Natural killer cell treated with Interleukin-12 subunit alpha and Interleukin-12 subunit beta and Interleukin-15 and Interleukin-18, amount 100 ng/mL, for 72 hours (primary cell): ENCODE data around the gene C2CD2. TPM values are rescaled to one million over a fixed set of nuclear protein-coding genes. Genes with fewer than 3 reads are reported as not detected.
"Not testable (repeated sequence)": the region's sequence is repeated elsewhere in the genome, so short reads cannot be mapped to it uniquely, and the experiment has no call there.

Experiments used
- ATAC-seq, 2 donors: fragments of 150-1000 bp; cut with Tn5 transposase in 1 of 2; sonication (Bioruptor Pico), chemical (Tn5 transposase) in 1 of 2; 2 replicates each; pipeline ENCODE4 v1.10.0; 2021
- DNase-seq: peaks from one replicate; pipeline ENCODE4 v3.0.0; 2022; ENCODE audit warnings: low spot score
- H3K27ac Mint-ChIP-seq, 2 donors: 1 replicate in 1 of 2; 2 replicates in 1 of 2; pipeline ENCODE4 v1.8.0; 2022; ENCODE audit warnings: mixed read lengths in 2 of 2, mild to moderate bottlenecking in 1 of 2, moderate library complexity in 1 of 2
- H3K27me3 Mint-ChIP-seq, 2 donors: 1 replicate in 1 of 2; 2 replicates in 1 of 2; pipeline ENCODE4 v1.8.0; 2022; ENCODE audit warnings: mixed read lengths in 2 of 2
- H3K36me3 Mint-ChIP-seq: one replicate; pipeline ENCODE4 v1.8.0; 2022; ENCODE audit warnings: mixed read lengths
- H3K4me1 Mint-ChIP-seq, 2 donors: 1 replicate in 1 of 2; 2 replicates in 1 of 2; pipeline ENCODE4 v1.8.0; 2022; ENCODE audit warnings: low read depth in 2 of 2, mixed read lengths in 2 of 2, mild to moderate bottlenecking in 1 of 2
- H3K4me3 Mint-ChIP-seq: one replicate; pipeline ENCODE4 v1.8.0; 2022; ENCODE audit warnings: mixed read lengths
- H3K9me3 Mint-ChIP-seq: 2 replicates; pipeline ENCODE4 v1.8.0; 2022; ENCODE audit warnings: mixed read lengths
- total RNA-seq, 2 donors: library from RNA; stranded (reverse); gene quantifications; one replicate each; pipeline ENCODE4 v1.2.3, GENCODE V29; 2022

Gene C2CD2
- total RNA-seq, 2 donors from 2014 or later = 1.4 to 2.2 TPM

GRCh38 chr21:41970751-41971653, 17.2 kb upstream of the C2CD2 start:
- peak; percentile 51 for DNase-seq
- no peaks in the 10 kb centered on the region for H3K27me3 Mint-ChIP-seq
- H3K4me1 Mint-ChIP-seq = no peaks in the 10 kb centered on the region
- no peak for ATAC-seq
- no peak overlapping the region for H3K27ac Mint-ChIP-seq
- H3K4me3 Mint-ChIP-seq = no peak overlapping the region
- H3K36me3 Mint-ChIP-seq = no peaks in the 10 kb centered on the region
- H3K9me3 Mint-ChIP-seq = no peaks in the 10 kb centered on the region

GRCh38 chr21:41970106-41970391, 16.2 kb upstream of the C2CD2 start:
- Mint-ChIP-seq H3K4me1 (no peaks in the 10 kb centered on the region), H3K36me3 (no peaks in the 10 kb centered on the region), H3K27ac (no peak overlapping the region), H3K4me3 (no peak overlapping the region), H3K27me3 (peaks cover 0 to 6% of the 10 kb centered on the region in 2 donors), H3K9me3 (no peaks in the 10 kb centered on the region)
- DNase-seq (no peak), ATAC-seq (no peak)

GRCh38 chr21:41967708-41968107, 13.9 kb upstream of the C2CD2 start:
- DNase-seq (peak; percentile 22), ATAC-seq (no peak)
- Mint-ChIP-seq H3K27me3 (peaks cover 0 to 6% of the 10 kb centered on the region in 2 donors), H3K4me3 (no peak overlapping the region), H3K36me3 (no peaks in the 10 kb centered on the region), H3K27ac (no peak overlapping the region), H3K9me3 (no peaks in the 10 kb centered on the region), H3K4me1 (no peaks in the 10 kb centered on the region)

- Mint-ChIP-seq H3K9me3 (no peaks in the 10 kb centered on the region), H3K27me3 (peaks cover 0 to 6% of the 10 kb centered on the region in 2 donors), H3K27ac (no peak overlapping the region), H3K4me1 (no peaks in the 10 kb centered on the region), H3K36me3 (no peaks in the 10 kb centered on the region), H3K4me3 (no peak overlapping the region)
- peak; percentile 18 for DNase-seq
- ATAC-seq = no peak
Observed at GRCh38 chr21:41966872-41967621, 13.2 kb upstream of the C2CD2 start.

- ATAC-seq = no peak
- no peaks in the 10 kb centered on the region for H3K9me3 Mint-ChIP-seq
- H3K36me3 Mint-ChIP-seq = no peaks in the 10 kb centered on the region
- no peak overlapping the region for H3K4me3 Mint-ChIP-seq
- peaks cover 0 to 10% of the 10 kb centered on the region in 2 donors for H3K27me3 Mint-ChIP-seq
- no peak overlapping the region for H3K27ac Mint-ChIP-seq
- DNase-seq = peak; percentile 56
- no peaks in the 10 kb centered on the region for H3K4me1 Mint-ChIP-seq
Observed at GRCh38 chr21:41966041-41966833, 12.4 kb upstream of the C2CD2 start.

- Mint-ChIP-seq H3K4me1 (no peaks in the 10 kb centered on the region), H3K4me3 (no peak overlapping the region), H3K9me3 (no peaks in the 10 kb centered on the region), H3K36me3 (no peaks in the 10 kb centered on the region), H3K27ac (no peak overlapping the region), H3K27me3 (peaks cover 0 to 13% of the 10 kb centered on the region in 2 donors)
- DNase-seq (peak; percentile 32), ATAC-seq (no peak)
Observed at GRCh38 chr21:41965461-41966013, 11.7 kb upstream of the C2CD2 start.

GRCh38 chr21:41965045-41965444, 11.2 kb upstream of the C2CD2 start:
- Mint-ChIP-seq H3K9me3 (no peaks in the 10 kb centered on the region), H3K36me3 (no peaks in the 10 kb centered on the region), H3K4me1 (no peaks in the 10 kb centered on the region), H3K4me3 (no peak overlapping the region), H3K27me3 (peaks cover 0 to 13% of the 10 kb centered on the region in 2 donors), H3K27ac (no peak overlapping the region)
- ATAC-seq = no peak
- peak; percentile 18 for DNase-seq

GRCh38 chr21:41964171-41964570, 10.4 kb upstream of the C2CD2 start:
- Mint-ChIP-seq H3K4me3 (no peak overlapping the region), H3K9me3 (no peaks in the 10 kb centered on the region), H3K27ac (no peak overlapping the region), H3K4me1 (no peaks in the 10 kb centered on the region), H3K27me3 (peaks cover 0 to 13% of the 10 kb centered on the region in 2 donors), H3K36me3 (no peaks in the 10 kb centered on the region)
- DNase-seq (peak; percentile 10), ATAC-seq (no peak)

GRCh38 chr21:41962425-41962966, 8.7 kb upstream of the C2CD2 start:
- ATAC-seq (no peak), DNase-seq (peak; percentile 26)
- Mint-ChIP-seq H3K9me3 (no peaks in the 10 kb centered on the region), H3K27me3 (peaks cover 4 to 14% of the 10 kb centered on the region in 2 donors), H3K4me3 (no peak overlapping the region), H3K27ac (no peak overlapping the region), H3K36me3 (no peaks in the 10 kb centered on the region), H3K4me1 (no peaks in the 10 kb centered on the region)

GRCh38 chr21:41961753-41962152, 7.9 kb upstream of the C2CD2 start:
- Mint-ChIP-seq H3K4me1 (peaks cover 0 to 4% of the 10 kb centered on the region in 2 donors), H3K4me3 (no peak overlapping the region), H3K36me3 (no peaks in the 10 kb centered on the region), H3K27me3 (peaks cover 12 to 14% of the 10 kb centered on the region in 2 donors), H3K27ac (no peak overlapping the region), H3K9me3 (no peaks in the 10 kb centered on the region)
- DNase-seq (peak; percentile 8), ATAC-seq (no peak)

- Mint-ChIP-seq H3K27me3 (peaks cover 12 to 14% of the 10 kb centered on the region in 2 donors), H3K4me3 (no peak overlapping the region), H3K9me3 (no peaks in the 10 kb centered on the region)
Observed at GRCh38 chr21:41961282-41961701, 7.5 kb upstream of the C2CD2 start.

GRCh38 chr21:41960386-41960785, 6.6 kb upstream of the C2CD2 start:
- Mint-ChIP-seq H3K27ac (no peak overlapping the region), H3K4me3 (no peak overlapping the region), H3K9me3 (no peaks in the 10 kb centered on the region), H3K4me1 (peaks cover 0 to 4% of the 10 kb centered on the region in 2 donors), H3K27me3 (peaks cover 11 to 13% of the 10 kb centered on the region in 2 donors), H3K36me3 (no peaks in the 10 kb centered on the region)
- ATAC-seq (no peak), DNase-seq (peak; percentile 48)

More at GRCh38 chr21:41961282-41961701, 7.5 kb upstream of the C2CD2 start:
- H3K4me1 Mint-ChIP-seq = peaks cover 0 to 4% of the 10 kb centered on the region in 2 donors
- no peaks in the 10 kb centered on the region for H3K36me3 Mint-ChIP-seq
- DNase-seq (peak; percentile 38), ATAC-seq (no peak)
- no peak overlapping the region for H3K27ac Mint-ChIP-seq

- not testable (repeated sequence) for H3K4me1 Mint-ChIP-seq, H3K4me3 Mint-ChIP-seq, H3K27ac Mint-ChIP-seq, H3K9me3 Mint-ChIP-seq, H3K36me3 Mint-ChIP-seq, ATAC-seq
- DNase-seq = peak; percentile 25
- H3K27me3 Mint-ChIP-seq = peaks cover 13 to 20% of the 10 kb centered on the region in 2 donors
Observed at GRCh38 chr21:41959697-41960096, 5.9 kb upstream of the C2CD2 start.
